EL (cell line): ENCODE measurements around the gene DNAJC1.
A peak's percentile ranks its signal among the peaks of the same experiment; 100 is the strongest.

Experiments used
- DNase-seq: peaks from one replicate; pipeline ENCODE4 v3.0.0-alpha.2; 2016

DNAJC1 gene

GRCh38 chr10:21954132-21954531, 49.4 kb downstream of the DNAJC1 start:
- DNase-seq, result no peak

GRCh38 chr10:21953585-21954057, 49.9 kb downstream of the DNAJC1 start:
- peak; percentile 44 for DNase-seq

- DNase-seq, result no peak
Observed at GRCh38 chr10:21950566-21950965, 53.0 kb downstream of the DNAJC1 start.

GRCh38 chr10:21946946-21947345, 56.6 kb downstream of the DNAJC1 start:
- no peak for DNase-seq

- DNase-seq, result no peak
Observed at GRCh38 chr10:21944727-21945386, 58.7 kb downstream of the DNAJC1 start.

GRCh38 chr10:21943633-21944265, 59.8 kb downstream of the DNAJC1 start:
- no peak for DNase-seq

GRCh38 chr10:21935439-21936023, 68.0 kb downstream of the DNAJC1 start:
- no peak for DNase-seq

- no peak for DNase-seq
Observed at GRCh38 chr10:21934307-21934706, 69.2 kb downstream of the DNAJC1 start.

GRCh38 chr10:21929070-21929469, 74.5 kb downstream of the DNAJC1 start:
- DNase-seq, result peak; percentile 18

GRCh38 chr10:21927631-21928353, 75.7 kb downstream of the DNAJC1 start:
- DNase-seq, result peak; percentile 67

GRCh38 chr10:21926949-21927348, 76.6 kb downstream of the DNAJC1 start:
- peak; percentile 96 for DNase-seq

GRCh38 chr10:21926358-21926925, 77.1 kb downstream of the DNAJC1 start:
- DNase-seq, result peak; percentile 47

- no peak for DNase-seq
Observed at GRCh38 chr10:21925851-21926250, 77.7 kb downstream of the DNAJC1 start.

- no peak for DNase-seq
Observed at GRCh38 chr10:21924511-21924910, 79.0 kb downstream of the DNAJC1 start.

- no peak for DNase-seq
Observed at GRCh38 chr10:21920633-21921032, 82.9 kb downstream of the DNAJC1 start.

GRCh38 chr10:21919906-21920305, 83.6 kb downstream of the DNAJC1 start:
- DNase-seq, result no peak

GRCh38 chr10:21919117-21919516, 84.4 kb downstream of the DNAJC1 start:
- DNase-seq, result no peak

GRCh38 chr10:21912625-21913024, 90.9 kb downstream of the DNAJC1 start:
- no peak for DNase-seq

GRCh38 chr10:21910798-21911197, 92.7 kb downstream of the DNAJC1 start:
- DNase-seq, result no peak

- no peak for DNase-seq
Observed at GRCh38 chr10:21907436-21907835, 96.1 kb downstream of the DNAJC1 start.

GRCh38 chr10:21904930-21905329, 98.6 kb downstream of the DNAJC1 start:
- DNase-seq, result no peak

GRCh38 chr10:21899736-21900135, 103.8 kb downstream of the DNAJC1 start:
- DNase-seq, result no peak

GRCh38 chr10:21895932-21896331, 107.6 kb downstream of the DNAJC1 start:
- DNase-seq, result no peak
